IPS DF 4.7 (cell line): ENCODE results near the gene C16orf96.

Experiments
- DNase-seq: peaks from one replicate; pipeline ENCODE4 v3.0.0-alpha.2; 2013; ENCODE audit warnings: low spot score; ENCODE audit errors: extremely low read depth

The C16orf96 gene

GRCh38 chr16:4525069-4525468 is 31.1 kb upstream of the C16orf96 start:
- no peak for DNase-seq

- DNase-seq, result no peak
These were observed 30.4 kb upstream of the C16orf96 start for GRCh38 chr16:4525634-4526277.

- DNase-seq, result peak; percentile 74
These were observed 26.8 kb upstream of the C16orf96 start for GRCh38 chr16:4529085-4530060.

- no peak for DNase-seq
These were observed 24.3 kb upstream of the C16orf96 start for GRCh38 chr16:4531811-4532210.

- no peak for DNase-seq
These were observed 23.9 kb upstream of the C16orf96 start for GRCh38 chr16:4532238-4532637.

GRCh38 chr16:4533490-4533889 is 22.6 kb upstream of the C16orf96 start:
- no peak for DNase-seq

- no peak for DNase-seq
These were observed 21.9 kb upstream of the C16orf96 start for GRCh38 chr16:4534151-4534790.

GRCh38 chr16:4535627-4536108 is 20.5 kb upstream of the C16orf96 start:
- DNase-seq, result no peak

- no peak for DNase-seq
These were observed 19.6 kb upstream of the C16orf96 start for GRCh38 chr16:4536391-4537106.

- no peak for DNase-seq
These were observed 18.5 kb upstream of the C16orf96 start for GRCh38 chr16:4537376-4538343.

- DNase-seq, result peak; percentile 78
These were observed 17.5 kb upstream of the C16orf96 start, which contains the start of gene CDIP1 for GRCh38 chr16:4538350-4539235. TSS of gene CDIP1 (minus strand) at chr16:4538773. CDS start at chr16:4514130, 24,643 bp downstream.

GRCh38 chr16:4539716-4540284 is 16.3 kb upstream of the C16orf96 start:
- no peak for DNase-seq

- no peak for DNase-seq
These were observed 11.7 kb upstream of the C16orf96 start for GRCh38 chr16:4544473-4544872.

GRCh38 chr16:4548124-4548523 is 8.0 kb upstream of the C16orf96 start:
- no peak for DNase-seq

GRCh38 chr16:4550591-4550990 is 5.5 kb upstream of the C16orf96 start:
- DNase-seq, result no peak

GRCh38 chr16:4552541-4552940 is 3.6 kb upstream of the C16orf96 start:
- DNase-seq, result no peak

GRCh38 chr16:4556580-4556979 is 440 bp downstream of the C16orf96 start:
- no peak for DNase-seq

- no peak for DNase-seq
These were observed 1.8 kb downstream of the C16orf96 start for GRCh38 chr16:4557973-4558372.

- DNase-seq, result no peak
These were observed 5.5 kb downstream of the C16orf96 start for GRCh38 chr16:4561596-4561995.
